GM12878 (cell line): ENCODE measurements around the gene ZNF670. TPM values are rescaled to one million over a fixed set of nuclear protein-coding genes. Genes with fewer than 3 reads are reported as not detected.

Experiments used
- ATAC-seq: fragments of 200-7000 bp; cut with Tn5 transposase; 3 replicates; pipeline ENCODE4 v1.9.1; 2020; ENCODE audit warnings: mild to moderate bottlenecking, moderate library complexity
- BruUV-seq: library from RNA; stranded (reverse); fragments of 400-500 nt; replicated peaks from 2 replicates; lab custom pipeline; 2021; lab: Mats Ljungman, UMichigan
- CTCF ChIA-PET: fragments of 300-600 bp; sonication (Branson Sonifier 250); formaldehyde crosslinking; extraction: SDS; loops from one replicate; lab custom pipeline; 2021; ENCODE audit warnings: inconsistent platforms; lab: Yijun Ruan, JAX
- POLR2A ChIA-PET: fragments of 350-600 bp; formaldehyde crosslinking; extraction: SDS; loops from one replicate; lab custom pipeline; 2021; ENCODE audit warnings: inconsistent platforms; lab: Charles Lee
- RAD21 ChIA-PET: fragments of 300-600 bp; sonication (Branson Sonifier 250); formaldehyde crosslinking; loops from one replicate; lab custom pipeline; 2023; ENCODE audit warnings: antibody characterized with exemption; ENCODE audit not compliant: unreplicated experiment; lab: Charles Lee
- SMC1A ChIA-PET: fragments of 300-600 bp; sonication (Branson Sonifier 250); formaldehyde crosslinking; loops from one replicate; lab custom pipeline; 2023; ENCODE audit not compliant: unreplicated experiment, uncharacterized antibody; lab: Charles Lee
- DNase-seq: peaks from one replicate; pipeline ENCODE4 v3.0.0-alpha.2; 2011; ENCODE audit warnings: low read depth, low spot score
- FAIRE-seq: peaks from 3 replicates; lab custom pipeline; 2011; peaks lifted over from hg19 to GRCh38; lab: Jason Lieb, UNC
- H2AFZ ChIP-seq: 2 replicates; pipeline ENCODE4 v1.6.0; 2011; ENCODE audit warnings: low read depth, low read length, control low read depth; ENCODE audit not compliant: control insufficient read depth
- H3K27ac ChIP-seq: 2 replicates; pipeline ENCODE4 v1.5.1; 2011; ENCODE audit warnings: control low read depth; ENCODE audit not compliant: control insufficient read depth, insufficient read depth
- H3K27me3 ChIP-seq, 2 experiments: replicated peaks in 1 of 2; 2 replicates each; pipeline versions ENCODE4 v1.6.0 to v1.6.1; 2011; ENCODE audit warnings: low read length in 1 of 2; ENCODE audit not compliant: control insufficient read depth in 2 of 2, insufficient read depth in 2 of 2
- H3K36me3 ChIP-seq, 2 experiments: 2 replicates each; pipeline ENCODE4 v1.5.1; 2011; ENCODE audit warnings: low read length in 1 of 2; ENCODE audit not compliant: control insufficient read depth in 2 of 2, insufficient read depth in 2 of 2
- H3K4me1 ChIP-seq: 2 replicates; pipeline ENCODE4 v1.6.1; 2011; ENCODE audit warnings: mild to moderate bottlenecking, low read length, moderate library complexity, mixed read lengths; ENCODE audit not compliant: control insufficient read depth, insufficient read depth
- H3K4me2 ChIP-seq: 2 replicates; pipeline ENCODE4 v1.6.0; 2011; ENCODE audit warnings: control low read depth; ENCODE audit not compliant: control insufficient read depth, insufficient read depth
- H3K4me3 ChIP-seq: fragments of 200-600 bp; sonication (generic); 2 replicates; pipeline ENCODE4 v1.5.1; 2016
- H3K79me2 ChIP-seq: 2 replicates; pipeline ENCODE4 v1.6.0; 2011; ENCODE audit warnings: low read length; ENCODE audit not compliant: control insufficient read depth, insufficient read depth
- H3K9ac ChIP-seq: 2 replicates; pipeline ENCODE4 v1.8.0; 2011; ENCODE audit warnings: low read length, control low read depth, mixed read lengths; ENCODE audit not compliant: control insufficient read depth, insufficient read depth
- H3K9me3 ChIP-seq: replicated peaks from 3 replicates; pipeline ENCODE4 v1.5.1; 2011; ENCODE audit warnings: mild to moderate bottlenecking, low read length; ENCODE audit not compliant: control insufficient read depth, insufficient read depth
- H4K20me1 ChIP-seq: 2 replicates; pipeline ENCODE4 v1.6.0; 2011; ENCODE audit not compliant: control insufficient read depth, insufficient read depth
- CHD4 ChIP-seq: fragments of 200-600 bp; sonication (generic); IDR thresholded peaks from 2 replicates; pipeline ENCODE4 v1.6.1; 2016; ENCODE audit warnings: mild to moderate bottlenecking
- ESRRA ChIP-seq: IDR thresholded peaks from 2 replicates; pipeline ENCODE4 v1.6.1; 2012; ENCODE audit warnings: mild to moderate bottlenecking, low read length, improper control_type of control experiment
- ETV6 ChIP-seq, 2 experiments: fragments of 450-650 bp in 1 of 2; IDR thresholded peaks in 1 of 2; conservative IDR thresholded peaks in 1 of 2; 2 replicates each; pipeline ENCODE4 v1.6.1; 2014; ENCODE audit warnings: antibody characterized with exemption in 1 of 2, borderline replicate concordance in 1 of 2, low read depth in 1 of 2, mild to moderate bottlenecking in 1 of 2, moderate library complexity in 1 of 2
- FOXK2 ChIP-seq: fragments of 450-650 bp; IDR thresholded peaks from 2 replicates; pipeline ENCODE4 v1.6.1; 2017; ENCODE audit warnings: mild to moderate bottlenecking, moderate library complexity
- FOXM1 ChIP-seq: IDR thresholded peaks from 2 replicates; pipeline ENCODE4 v1.6.1; 2012; ENCODE audit warnings: low read depth, mild to moderate bottlenecking, inconsistent platforms, low read length, moderate library complexity
- HDAC2 ChIP-seq: fragments of 200-600 bp; sonication (generic); IDR thresholded peaks from 2 replicates; pipeline ENCODE4 v1.6.1; 2017
- LARP7 ChIP-seq: fragments of 450-650 bp; IDR thresholded peaks from 2 replicates; pipeline ENCODE4 v1.6.1; 2017; ENCODE audit warnings: mild to moderate bottlenecking
- MEF2B ChIP-seq: fragments of 450-650 bp; IDR thresholded peaks from 2 replicates; pipeline ENCODE4 v1.6.1; 2018; ENCODE audit warnings: mild to moderate bottlenecking, moderate library complexity; ENCODE audit not compliant: partially characterized antibody, poor library complexity, severe bottlenecking
- ZNF274 ChIP-seq: IDR thresholded peaks from one replicate; pipeline ENCODE4 v1.8.0; 2011; ENCODE audit not compliant: insufficient read length, insufficient read depth
- WGBS: methylation state at CpG from one replicate; pipeline ENCODE4 v1.1.6; 2016; ENCODE audit warnings: low lambda C conversion rate; ENCODE audit not compliant: insufficient replicate concordance, insufficient coverage; ENCODE audit errors: missing lambda C conversion rate; 5-methylcytosine and 5-hydroxymethylcytosine counted together
- in situ Hi-C: fragments of 300-500 bp; cut with MboI; formaldehyde crosslinking; loops from 9 replicates; pipeline ENCODE4 v1.14.3; 2018; ENCODE audit warnings: mixed read lengths
- intact Hi-C: fragments of 100-400 bp; cut with micrococcal nuclease; formaldehyde crosslinking; loops from one replicate; pipeline ENCODE4 v1.14.2; 2022; ENCODE audit not compliant: unreplicated experiment
- polyA plus RNA-seq, 11 experiments: library from polyadenylated mRNA; depleted of rRNA in 4 of 11; unstranded in 6 of 11; stranded (reverse) in 5 of 11; fragments of >200 nt; fragmentation: Nextera tagmentation in 4 of 11; fragmentation: Illumina TruSeq in 1 of 11; extraction: Ambion mirVana in 4 of 11; extraction: Trizol in 1 of 11; gene quantifications; 1 replicate in 1 of 11; 2 replicates in 10 of 11; pipeline versions ENCODE4 v1.2.1 to v1.2.3, GENCODE V29; 2011 to 2016; ENCODE audit warnings: inconsistent platforms in 2 of 11, missing spikeins in 2 of 11, low read depth in 1 of 11
- total RNA-seq, 4 experiments: library from RNA; depleted of rRNA in 3 of 4; stranded (reverse); fragments of >200 nt in 3 of 4; fragmentation: Illumina TruSeq in 1 of 4; extraction: Trizol in 1 of 4; gene quantifications; 2 replicates each; pipeline versions ENCODE4 v1.2.1 to v1.2.3, GENCODE V29; 2013 to 2021
- TF ChIP-seq, protein P1 (sequence below): fragments of 450-650 bp; IDR thresholded peaks from 2 replicates; pipeline ENCODE4 v1.6.1; 2017; ENCODE audit warnings: mild to moderate bottlenecking, low read depth, inconsistent platforms; ENCODE audit not compliant: poor library complexity, severe bottlenecking
- TF ChIP-seq, protein P2 (sequence below): IDR thresholded peaks from 2 replicates; pipeline ENCODE4 v1.6.1; 2012; ENCODE audit warnings: low read depth, low read length, improper control_type of control experiment
- TF ChIP-seq, protein P3 (sequence below): fragments of 450-650 bp; IDR thresholded peaks from 2 replicates; pipeline ENCODE4 v1.6.1; 2016; ENCODE audit warnings: mild to moderate bottlenecking
- TF ChIP-seq, protein P4 (sequence below): fragments of 450-650 bp; IDR thresholded peaks from 2 replicates; pipeline ENCODE4 v1.6.1; 2018; ENCODE audit warnings: borderline replicate concordance, mild to moderate bottlenecking; ENCODE audit not compliant: partially characterized antibody
- TF ChIP-seq, protein P5 (sequence below): IDR thresholded peaks from 2 replicates; pipeline ENCODE4 v1.6.1; 2012; ENCODE audit warnings: low read depth, low read length, improper control_type of control experiment

The ZNF670 gene
- total and polyA plus RNA-seq, 10 of the 15 experiments (the other 5 are each of a cell fraction or from before 2014, with no cell fraction given) = 3.0 to 9.0 (median 5.3) TPM

DNA sequence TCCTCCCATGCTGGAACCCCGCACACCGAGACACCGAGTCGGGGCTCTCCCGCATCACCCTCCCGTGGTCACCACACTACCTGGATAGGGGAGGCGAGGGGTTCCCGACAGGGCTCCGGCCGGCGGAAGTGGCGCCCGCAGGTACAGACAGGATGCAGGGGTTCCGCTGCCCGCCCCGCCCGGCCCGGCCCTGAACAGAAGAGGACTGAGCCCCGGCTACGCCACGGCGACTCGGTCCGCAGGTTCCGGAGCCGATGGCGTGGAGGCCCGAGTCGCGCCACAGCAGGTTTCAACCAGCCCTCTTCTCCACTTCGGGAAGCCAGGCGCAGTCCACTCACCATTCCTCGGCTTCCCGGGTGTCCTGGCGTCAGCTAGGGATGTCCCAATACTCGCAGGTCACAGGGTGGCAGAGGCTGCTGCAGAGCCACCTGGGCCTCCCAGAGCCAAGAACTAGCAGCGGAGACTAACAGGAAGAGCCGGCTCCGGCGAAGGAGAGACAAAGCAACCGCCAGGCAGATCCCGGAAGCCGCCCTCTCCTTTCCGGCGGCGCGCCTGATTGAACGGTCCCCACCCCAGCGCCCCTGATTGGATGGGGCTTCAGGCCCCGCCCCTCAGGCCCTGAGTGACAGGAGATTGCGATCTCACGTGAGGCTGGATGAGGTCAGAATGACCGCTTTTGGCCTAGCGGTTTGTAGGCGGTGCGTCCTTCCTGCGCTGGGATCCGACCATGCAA lies 25.4 kb upstream of the ZNF670 start, which contains the start of gene ZNF669 (continued):
- TF ChIP-seq, protein P1, sequence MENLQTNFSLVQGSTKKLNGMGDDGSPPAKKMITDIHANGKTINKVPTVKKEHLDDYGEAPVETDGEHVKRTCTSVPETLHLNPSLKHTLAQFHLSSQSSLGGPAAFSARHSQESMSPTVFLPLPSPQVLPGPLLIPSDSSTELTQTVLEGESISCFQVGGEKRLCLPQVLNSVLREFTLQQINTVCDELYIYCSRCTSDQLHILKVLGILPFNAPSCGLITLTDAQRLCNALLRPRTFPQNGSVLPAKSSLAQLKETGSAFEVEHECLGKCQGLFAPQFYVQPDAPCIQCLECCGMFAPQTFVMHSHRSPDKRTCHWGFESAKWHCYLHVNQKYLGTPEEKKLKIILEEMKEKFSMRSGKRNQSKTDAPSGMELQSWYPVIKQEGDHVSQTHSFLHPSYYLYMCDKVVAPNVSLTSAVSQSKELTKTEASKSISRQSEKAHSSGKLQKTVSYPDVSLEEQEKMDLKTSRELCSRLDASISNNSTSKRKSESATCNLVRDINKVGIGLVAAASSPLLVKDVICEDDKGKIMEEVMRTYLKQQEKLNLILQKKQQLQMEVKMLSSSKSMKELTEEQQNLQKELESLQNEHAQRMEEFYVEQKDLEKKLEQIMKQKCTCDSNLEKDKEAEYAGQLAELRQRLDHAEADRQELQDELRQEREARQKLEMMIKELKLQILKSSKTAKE = no peak
- TF ChIP-seq LARP7 (peak; percentile 81), FOXM1 (no peak), ETV6 (conservative IDR thresholded peaks at IDR 0.05 in 1 of 2, IDR thresholded peaks at IDR 0.05 in 1 of 2; ENCODE audit: borderline replicate concordance in 1 of 2, low read depth in 1 of 2) (peak in 1 of 2 experiments; percentile 69; a peak in 2 of 4 replicates), CHD4 (no peak), ZNF274 (no peak)
- TF ChIP-seq, protein P2, sequence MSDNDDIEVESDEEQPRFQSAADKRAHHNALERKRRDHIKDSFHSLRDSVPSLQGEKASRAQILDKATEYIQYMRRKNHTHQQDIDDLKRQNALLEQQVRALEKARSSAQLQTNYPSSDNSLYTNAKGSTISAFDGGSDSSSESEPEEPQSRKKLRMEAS = 0 out of 2 replicates have a peak, but pooled peaks have one; percentile 24

DNA sequence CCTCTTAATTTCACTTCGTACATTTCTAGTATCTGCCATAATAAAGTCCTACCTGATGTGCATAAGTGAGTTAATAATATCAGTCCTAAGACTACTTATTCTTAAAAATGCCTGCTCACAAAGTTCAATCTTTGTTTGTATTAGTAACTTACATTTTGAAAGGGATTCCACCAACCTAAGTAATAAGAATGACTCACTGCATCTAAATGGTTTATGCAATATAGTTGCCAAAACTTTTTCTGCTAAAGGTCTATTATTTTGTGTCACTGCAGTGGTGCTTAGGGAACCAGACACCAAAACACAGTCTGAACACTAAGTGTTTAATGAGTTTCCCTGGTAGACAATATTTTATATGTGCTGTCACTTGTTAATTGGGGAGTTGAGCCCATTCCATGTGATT lies 23.8 kb upstream of the ZNF670 start:
- WGBS = 89% methylated on average over 1 of the region's 1 CpG
- CTCF ChIA-PET = no interaction called here
- Histone ChIP-seq H3K36me3 (peaks cover 4 to 15% of the 10 kb centered on the region in 2 experiments; a peak in 3 of 4 replicates), H3K9me3 (peaks cover 34% of the 10 kb centered on the region), H3K4me3 (no peak overlapping the region), H3K27me3 (no peaks in the 10 kb centered on the region), H3K9ac (no peak overlapping the region), H3K4me2 (no peak overlapping the region), H2AFZ (no peak overlapping the region), H3K27ac (no peak overlapping the region), H3K4me1 (no peaks in the 10 kb centered on the region), H3K79me2 (peaks cover 12% of the 10 kb centered on the region), H4K20me1 (no peaks in the 10 kb centered on the region)
- FAIRE-seq = no peak
- in situ Hi-C loops (no loop called here), intact Hi-C loops (no loop called here)
- RAD21 ChIA-PET = no interaction called here
- ATAC-seq = no peak
- SMC1A ChIA-PET = no interaction called here
- no peak for DNase-seq
- no TSS peak for BruUV-seq
- POLR2A ChIA-PET = no interaction called here
- no peak for TF ChIP-seq ZNF274
- no peak for TF ChIP-seq FOXM1
- TF ChIP-seq, protein P3, sequence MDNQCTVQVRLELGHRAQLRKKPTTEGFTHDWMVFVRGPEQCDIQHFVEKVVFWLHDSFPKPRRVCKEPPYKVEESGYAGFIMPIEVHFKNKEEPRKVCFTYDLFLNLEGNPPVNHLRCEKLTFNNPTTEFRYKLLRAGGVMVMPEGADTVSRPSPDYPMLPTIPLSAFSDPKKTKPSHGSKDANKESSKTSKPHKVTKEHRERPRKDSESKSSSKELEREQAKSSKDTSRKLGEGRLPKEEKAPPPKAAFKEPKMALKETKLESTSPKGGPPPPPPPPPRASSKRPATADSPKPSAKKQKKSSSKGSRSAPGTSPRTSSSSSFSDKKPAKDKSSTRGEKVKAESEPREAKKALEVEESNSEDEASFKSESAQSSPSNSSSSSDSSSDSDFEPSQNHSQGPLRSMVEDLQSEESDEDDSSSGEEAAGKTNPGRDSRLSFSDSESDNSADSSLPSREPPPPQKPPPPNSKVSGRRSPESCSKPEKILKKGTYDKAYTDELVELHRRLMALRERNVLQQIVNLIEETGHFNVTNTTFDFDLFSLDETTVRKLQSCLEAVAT = no peak
- TF ChIP-seq ESRRA = no peak
- TF ChIP-seq, protein P4, sequence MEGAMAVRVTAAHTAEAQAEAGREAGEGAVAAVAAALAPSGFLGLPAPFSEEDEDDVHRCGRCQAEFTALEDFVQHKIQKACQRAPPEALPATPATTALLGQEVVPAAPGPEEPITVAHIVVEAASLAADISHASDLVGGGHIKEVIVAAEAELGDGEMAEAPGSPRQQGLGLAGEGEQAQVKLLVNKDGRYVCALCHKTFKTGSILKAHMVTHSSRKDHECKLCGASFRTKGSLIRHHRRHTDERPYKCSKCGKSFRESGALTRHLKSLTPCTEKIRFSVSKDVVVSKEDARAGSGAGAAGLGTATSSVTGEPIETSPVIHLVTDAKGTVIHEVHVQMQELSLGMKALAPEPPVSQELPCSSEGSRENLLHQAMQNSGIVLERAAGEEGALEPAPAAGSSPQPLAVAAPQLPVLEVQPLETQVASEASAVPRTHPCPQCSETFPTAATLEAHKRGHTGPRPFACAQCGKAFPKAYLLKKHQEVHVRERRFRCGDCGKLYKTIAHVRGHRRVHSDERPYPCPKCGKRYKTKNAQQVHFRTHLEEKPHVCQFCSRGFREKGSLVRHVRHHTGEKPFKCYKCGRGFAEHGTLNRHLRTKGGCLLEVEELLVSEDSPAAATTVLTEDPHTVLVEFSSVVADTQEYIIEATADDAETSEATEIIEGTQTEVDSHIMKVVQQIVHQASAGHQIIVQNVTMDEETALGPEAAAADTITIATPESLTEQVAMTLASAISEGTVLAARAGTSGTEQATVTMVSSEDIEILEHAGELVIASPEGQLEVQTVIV = no peak
- no peak for TF ChIP-seq MEF2B
- TF ChIP-seq HDAC2 = no peak
- TF ChIP-seq FOXK2 = no peak
- TF ChIP-seq, protein P5, sequence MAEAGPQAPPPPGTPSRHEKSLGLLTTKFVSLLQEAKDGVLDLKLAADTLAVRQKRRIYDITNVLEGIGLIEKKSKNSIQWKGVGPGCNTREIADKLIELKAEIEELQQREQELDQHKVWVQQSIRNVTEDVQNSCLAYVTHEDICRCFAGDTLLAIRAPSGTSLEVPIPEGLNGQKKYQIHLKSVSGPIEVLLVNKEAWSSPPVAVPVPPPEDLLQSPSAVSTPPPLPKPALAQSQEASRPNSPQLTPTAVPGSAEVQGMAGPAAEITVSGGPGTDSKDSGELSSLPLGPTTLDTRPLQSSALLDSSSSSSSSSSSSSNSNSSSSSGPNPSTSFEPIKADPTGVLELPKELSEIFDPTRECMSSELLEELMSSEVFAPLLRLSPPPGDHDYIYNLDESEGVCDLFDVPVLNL = no peak
